Stimulated activated CD4-positive, alpha-beta T cell treated with anti-CD3 and anti-CD28 coated beads, Interleukin-12 subunit alpha, Interleukin-12 subunit beta, amount 100 ng/mL, for 24 hours (primary cell): ENCODE data around the gene KCNN3.

Source experiments
- DNase-seq, 2 experiments: peaks; one replicate each; pipeline ENCODE4 v3.0.0-alpha.2; 2020; ENCODE audit warnings: low read depth in 2 of 2

KCNN3 gene

GRCh38 chr1:154880671-154881070 lies 10.6 kb upstream of the KCNN3 start:
- no peak for DNase-seq

GRCh38 chr1:154879038-154879421 lies 8.9 kb upstream of the KCNN3 start:
- no peak for DNase-seq

- DNase-seq = peak; percentile 54 to 67
These were observed 8.4 kb upstream of the KCNN3 start for GRCh38 chr1:154878371-154879037.

- DNase-seq = no peak
These were observed 7.4 kb upstream of the KCNN3 start for GRCh38 chr1:154877370-154877974.

- no peak for DNase-seq
These were observed 6.8 kb upstream of the KCNN3 start for GRCh38 chr1:154876842-154877369.

- no peak for DNase-seq
These were observed 4.4 kb upstream of the KCNN3 start for GRCh38 chr1:154874465-154874864.

GRCh38 chr1:154873321-154873950 lies 3.4 kb upstream of the KCNN3 start:
- no peak for DNase-seq

GRCh38 chr1:154871374-154871773 lies 1.3 kb upstream of the KCNN3 start:
- DNase-seq = no peak

GRCh38 chr1:154870734-154871133 lies 653 bp upstream of the KCNN3 start:
- no peak for DNase-seq

GRCh38 chr1:154869351-154870114 lies 548 bp downstream of the KCNN3 start:
- DNase-seq = no peak

GRCh38 chr1:154867841-154868605 lies 2.1 kb downstream of the KCNN3 start:
- DNase-seq = no peak

GRCh38 chr1:154867064-154867825 lies 2.8 kb downstream of the KCNN3 start:
- peak; percentile 17 to 41 for DNase-seq

- DNase-seq = no peak
These were observed 3.6 kb downstream of the KCNN3 start for GRCh38 chr1:154866257-154867063.

GRCh38 chr1:154865442-154866256 lies 4.4 kb downstream of the KCNN3 start:
- DNase-seq = no peak

GRCh38 chr1:154864189-154864975 lies 5.7 kb downstream of the KCNN3 start:
- DNase-seq = no peak

- DNase-seq = peak in 1 of 2 experiments; percentile 24
These were observed 6.5 kb downstream of the KCNN3 start for GRCh38 chr1:154863315-154864174.

GRCh38 chr1:154862907-154863306 lies 7.2 kb downstream of the KCNN3 start:
- DNase-seq = no peak
